HG03565 (cell line): ENCODE data around the gene RHPN2.
"Not testable (repeated sequence)": the region's sequence is repeated elsewhere in the genome, so short reads cannot be mapped to it uniquely, and the experiment has no call there.

Experiments
- ATAC-seq: cut with Tn5 transposase; IDR thresholded peaks from one replicate; pipeline ENCODE4 v1.9.1; 2021; ENCODE audit warnings: mild to moderate bottlenecking, moderate library complexity; ENCODE audit not compliant: unreplicated experiment

The RHPN2 gene

GRCh38 chr19:32979807-32980206, 84.9 kb downstream of the RHPN2 start:
- ATAC-seq = not testable (repeated sequence)

DNA sequence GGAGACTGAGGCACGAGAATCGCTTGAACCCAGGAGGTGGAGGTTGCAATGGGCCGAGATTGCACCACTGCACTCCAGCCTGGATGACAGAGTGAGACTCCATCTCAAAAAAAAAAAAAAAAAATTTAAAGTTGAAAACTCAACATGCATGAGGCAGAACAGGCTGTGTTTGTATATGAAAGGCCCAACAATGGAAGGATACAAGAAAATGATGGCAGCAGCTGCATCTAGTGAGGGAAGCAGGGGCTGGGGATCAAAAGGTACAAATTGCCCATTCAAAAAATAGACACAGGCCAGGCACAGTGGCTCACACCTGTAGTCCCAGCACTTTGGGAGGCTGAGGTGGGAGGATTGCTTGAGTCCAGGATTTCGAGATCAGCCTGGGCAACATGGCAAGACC, 86.9 kb downstream of the RHPN2 start:
- not testable (repeated sequence) for ATAC-seq

DNA sequence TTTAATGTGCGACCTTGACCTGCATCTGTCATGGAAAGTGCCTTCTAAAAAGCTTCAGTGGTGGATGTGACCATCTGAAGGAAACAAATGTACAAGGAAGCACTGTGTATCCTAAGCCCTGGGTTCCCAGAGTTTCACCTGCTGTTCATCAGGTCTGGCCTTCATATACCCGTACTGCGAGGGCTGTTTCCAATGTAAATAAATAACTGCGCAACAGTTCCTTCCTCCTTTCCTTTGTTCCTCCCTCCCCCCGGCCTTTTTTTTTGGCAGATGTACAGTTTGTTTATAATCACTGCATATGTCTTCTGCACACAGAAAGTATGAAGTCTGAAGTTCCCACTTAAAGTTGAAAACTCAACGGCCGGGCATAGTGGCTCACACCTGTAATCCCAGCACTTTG, 87.4 kb downstream of the RHPN2 start:
- ATAC-seq = no peak

DNA sequence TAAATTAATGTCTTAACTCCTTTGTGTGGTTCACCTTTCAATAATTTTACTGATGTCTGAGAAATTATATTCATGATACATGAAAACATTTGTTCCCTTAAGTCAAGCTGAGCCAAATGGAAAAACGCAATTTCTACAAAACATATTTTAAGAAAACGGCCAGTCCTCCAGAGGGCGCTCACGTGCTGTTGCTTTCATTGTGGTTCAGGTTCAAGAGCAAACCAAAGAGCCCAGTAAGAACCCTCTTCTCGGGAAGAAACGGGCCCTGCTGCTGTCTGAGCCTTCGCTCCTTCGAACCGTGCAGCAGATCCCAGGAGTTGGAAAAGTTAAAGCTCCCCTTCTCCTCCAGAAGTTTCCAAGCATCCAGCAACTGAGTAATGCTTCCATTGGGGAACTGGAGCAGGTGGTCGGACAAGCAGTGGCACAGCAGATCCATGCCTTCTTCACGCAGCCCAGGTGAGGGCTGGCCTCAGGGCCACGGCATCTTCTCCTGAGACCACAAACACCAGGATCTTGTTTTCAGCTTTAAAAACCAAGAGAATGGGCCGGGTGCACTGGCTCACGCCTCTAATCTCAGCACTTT, 88.4 kb downstream of the RHPN2 start:
- no peak for ATAC-seq

DNA sequence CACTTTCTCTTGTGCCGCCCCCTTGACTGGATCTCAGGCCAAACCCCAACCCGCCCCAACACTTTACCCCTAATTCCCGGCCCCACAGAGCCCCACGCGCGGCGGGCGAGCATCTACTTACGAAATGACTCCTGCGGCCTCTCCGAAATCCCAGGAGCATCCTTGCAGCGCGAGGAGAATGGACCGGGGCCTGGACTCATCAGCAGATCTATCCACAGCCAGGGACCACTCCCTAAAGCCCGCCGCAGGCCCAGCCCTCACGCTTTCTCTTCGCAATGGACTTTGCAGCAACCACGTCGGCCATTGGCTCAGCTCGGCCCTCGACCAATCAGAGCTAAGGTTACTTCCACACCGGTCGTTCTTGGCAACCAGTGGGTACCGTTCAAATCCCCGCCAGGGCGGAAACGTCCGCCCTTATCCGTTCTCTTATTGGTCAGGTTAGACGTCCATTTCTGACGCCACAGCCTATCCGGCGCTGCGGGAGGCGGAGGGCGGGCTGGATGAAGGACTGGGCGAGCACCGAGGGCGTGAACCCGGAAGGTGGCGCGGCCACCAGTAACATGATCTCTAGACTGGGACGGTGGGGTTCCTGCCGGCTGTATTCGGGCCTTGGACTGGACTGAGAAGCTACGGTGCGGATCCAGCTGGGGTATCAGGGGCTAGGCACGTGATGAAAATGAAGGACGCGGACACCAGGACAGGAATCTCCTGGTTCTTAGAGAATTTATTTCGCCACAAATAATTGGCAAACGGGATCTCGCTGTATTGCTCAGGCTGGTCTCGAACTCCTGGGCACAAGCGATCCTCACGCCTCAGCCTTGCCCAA, 92.8 kb downstream of the RHPN2 start, which contains the start of the genes CEP89 and FAAP24:
CEP89 (minus strand) TSS at position 244 of the 826 bp plus-strand sequence; CDS start at position 160, 84 bp downstream.
FAAP24 (plus strand) TSS at position 528 of the 826 bp plus-strand sequence. CDS start 955 bp downstream, outside the sequence.
- ATAC-seq = peak; percentile 99

DNA sequence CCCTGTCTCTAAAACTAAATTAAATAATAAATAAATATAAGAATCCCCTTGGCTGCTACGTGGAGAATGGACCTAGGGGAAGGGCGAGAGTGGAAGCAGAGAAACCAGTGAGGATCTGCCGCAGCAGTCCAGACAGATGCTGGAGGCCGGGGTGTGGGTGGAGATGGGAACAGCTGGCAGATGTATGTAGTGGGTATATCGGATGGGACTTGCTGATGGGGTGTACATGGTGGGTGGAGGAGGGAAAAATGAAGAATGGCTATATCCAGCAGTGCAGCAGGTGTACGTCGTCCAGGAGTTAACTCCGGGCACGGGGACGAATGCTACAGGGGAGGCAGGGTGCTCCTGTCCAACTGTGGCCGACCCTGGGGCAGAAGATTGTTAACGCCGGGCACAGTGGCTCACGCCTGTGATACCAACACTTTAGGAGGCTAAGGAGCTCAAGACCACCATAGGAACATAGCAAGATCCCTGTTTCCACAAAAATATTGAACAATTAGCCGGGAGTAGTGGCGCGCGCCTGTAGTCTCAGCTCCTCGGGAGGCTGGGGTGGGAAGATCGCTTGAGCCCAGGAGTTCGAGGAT, 93.6 kb downstream of the RHPN2 start:
- ATAC-seq = no peak

DNA sequence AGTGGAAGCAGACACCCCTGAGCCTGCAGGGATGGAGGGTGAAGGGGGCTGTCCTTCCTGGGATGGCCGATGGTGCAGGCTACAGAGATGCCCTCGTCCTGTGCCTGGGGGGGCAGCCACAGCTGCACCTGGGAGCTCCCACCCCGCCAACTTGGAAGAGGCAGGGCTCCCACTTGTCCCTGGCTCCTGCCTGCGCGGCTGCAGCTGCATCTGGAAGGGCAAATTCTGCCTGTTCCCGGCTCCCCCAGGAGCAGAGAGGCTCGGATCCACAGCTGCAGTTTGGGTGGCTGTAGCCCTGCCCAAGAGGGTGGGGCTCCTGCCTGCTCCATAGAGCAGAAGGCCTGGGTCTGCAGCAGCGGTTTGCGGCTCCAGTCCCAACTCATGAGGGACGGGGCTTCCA, 95.1 kb downstream of the RHPN2 start:
- ATAC-seq = no peak

- ATAC-seq = no peak
These were observed 97.9 kb downstream of the RHPN2 start for GRCh38 chr19:32966750-32967149.

DNA sequence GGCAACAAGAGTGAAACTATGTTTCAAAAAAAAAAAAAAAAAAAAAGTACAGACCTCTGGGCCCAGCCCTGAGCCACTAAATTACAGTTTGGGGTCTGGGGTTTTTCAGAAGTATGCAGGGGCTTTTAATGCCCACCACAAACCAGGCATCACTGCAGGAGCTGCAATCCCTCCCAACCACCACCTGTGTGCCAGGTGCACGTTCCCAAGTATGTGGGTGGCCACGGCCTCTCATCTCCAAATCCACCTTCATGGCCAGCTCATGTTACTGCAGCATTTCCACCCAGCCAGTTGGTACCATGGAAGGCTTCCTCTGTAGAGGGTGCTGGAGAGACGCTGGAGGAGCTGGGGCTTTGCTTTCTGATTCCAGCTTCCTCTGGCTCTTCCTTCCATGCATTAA, 119.4 kb downstream of the RHPN2 start:
- ATAC-seq = no peak

GRCh38 chr19:32941273-32941672, 123.4 kb downstream of the RHPN2 start:
- ATAC-seq = not testable (repeated sequence)

- ATAC-seq = no peak
These were observed 128.6 kb downstream of the RHPN2 start for GRCh38 chr19:32936065-32936464.

DNA sequence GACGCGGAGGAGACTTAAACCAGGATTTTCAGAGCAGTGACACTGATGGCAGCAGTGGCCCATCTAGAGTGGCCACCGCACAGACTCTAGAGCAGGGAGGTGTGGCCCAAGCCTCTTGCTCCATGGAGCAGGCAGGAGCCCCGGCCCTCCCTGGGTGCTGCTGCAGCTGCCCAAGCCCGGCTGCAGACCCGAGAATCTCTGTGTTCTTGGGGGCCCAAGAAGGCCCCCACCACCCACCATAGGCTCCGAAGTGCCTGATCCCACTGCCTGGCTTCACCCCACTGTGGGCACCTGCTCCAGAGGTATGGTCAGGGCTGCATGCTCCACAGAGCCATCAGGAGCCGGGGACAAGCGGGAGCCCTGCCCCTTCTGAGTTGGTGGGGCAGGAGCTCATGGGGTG, 129.1 kb downstream of the RHPN2 start:
- ATAC-seq = no peak

DNA sequence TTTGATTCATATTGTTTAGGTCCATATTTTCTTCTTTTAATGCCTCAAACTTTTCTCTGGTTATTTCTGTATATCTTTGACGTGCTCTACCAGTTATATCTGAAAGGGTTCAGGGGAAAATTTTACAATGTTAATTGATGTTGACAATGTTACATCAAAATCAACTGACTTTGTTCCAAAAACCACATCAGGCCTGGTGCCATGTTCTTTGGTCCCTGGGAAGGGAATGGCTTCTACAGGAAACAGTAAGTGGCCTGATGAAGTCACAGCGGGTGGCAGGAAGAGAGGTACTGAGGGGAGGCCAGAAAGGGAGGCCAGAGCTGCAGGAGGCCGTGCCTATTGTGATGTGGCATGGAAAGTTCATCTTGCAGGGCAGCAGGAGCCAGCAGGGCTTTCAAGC, 131.1 kb downstream of the RHPN2 start:
- no peak for ATAC-seq

GRCh38 chr19:32930567-32930966, 134.1 kb downstream of the RHPN2 start:
- ATAC-seq = no peak

- no peak for ATAC-seq
These were observed 135.9 kb downstream of the RHPN2 start for GRCh38 chr19:32928806-32929205.
